ENCODE data around the gene ABT1.

Gene ABT1

GRCh38 chr6:26646074-26646473 lies 49.3 kb downstream of the ABT1 start:
- H3K27ac ChIP-seq (ENCODE audit: low read length), result no peak overlapping the region
- no peaks in the 10 kb centered on the region for H3K27me3 ChIP-seq (replicated peaks; ENCODE audit: insufficient read depth, low read length)
- H4K20me1 ChIP-seq (ENCODE audit: insufficient read depth, low read length), result no peaks in the 10 kb centered on the region
- no peaks in the 10 kb centered on the region for H3F3A ChIP-seq (ENCODE audit: insufficient read depth, low read length)
- H3K9me3 ChIP-seq (replicated peaks; ENCODE audit: insufficient read depth, low read length), result no peaks in the 10 kb centered on the region; the same call in 1 of the 2 replicates
- no peak for TF ChIP-seq EZH2 (optimal IDR thresholded peaks at IDR 0.05; ENCODE audit: low read depth, low read length)
- TF ChIP-seq EZH2phosphoT487 (IDR thresholded peaks at IDR 0.05; ENCODE audit: low read length), result no peak
- TF ChIP-seq, protein P1, sequence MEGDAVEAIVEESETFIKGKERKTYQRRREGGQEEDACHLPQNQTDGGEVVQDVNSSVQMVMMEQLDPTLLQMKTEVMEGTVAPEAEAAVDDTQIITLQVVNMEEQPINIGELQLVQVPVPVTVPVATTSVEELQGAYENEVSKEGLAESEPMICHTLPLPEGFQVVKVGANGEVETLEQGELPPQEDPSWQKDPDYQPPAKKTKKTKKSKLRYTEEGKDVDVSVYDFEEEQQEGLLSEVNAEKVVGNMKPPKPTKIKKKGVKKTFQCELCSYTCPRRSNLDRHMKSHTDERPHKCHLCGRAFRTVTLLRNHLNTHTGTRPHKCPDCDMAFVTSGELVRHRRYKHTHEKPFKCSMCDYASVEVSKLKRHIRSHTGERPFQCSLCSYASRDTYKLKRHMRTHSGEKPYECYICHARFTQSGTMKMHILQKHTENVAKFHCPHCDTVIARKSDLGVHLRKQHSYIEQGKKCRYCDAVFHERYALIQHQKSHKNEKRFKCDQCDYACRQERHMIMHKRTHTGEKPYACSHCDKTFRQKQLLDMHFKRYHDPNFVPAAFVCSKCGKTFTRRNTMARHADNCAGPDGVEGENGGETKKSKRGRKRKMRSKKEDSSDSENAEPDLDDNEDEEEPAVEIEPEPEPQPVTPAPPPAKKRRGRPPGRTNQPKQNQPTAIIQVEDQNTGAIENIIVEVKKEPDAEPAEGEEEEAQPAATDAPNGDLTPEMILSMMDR (IDR thresholded peaks at IDR 0.05; ENCODE audit: low read length), result no peak
- no peak overlapping the region for H2AFZ ChIP-seq (ENCODE audit: low read length)
- H3K4me2 ChIP-seq (ENCODE audit: low read depth, low read length), result no peak overlapping the region
- H3K4me3 ChIP-seq (ENCODE audit: low read length), result no peak overlapping the region
- DNase-seq, result no peak
- H3K79me2 ChIP-seq (ENCODE audit: low read length), result peaks cover 54% of the 10 kb centered on the region
- H3K4me1 ChIP-seq (ENCODE audit: low read length), result no peaks in the 10 kb centered on the region
- peaks cover 16% of the 10 kb centered on the region for H3K36me3 ChIP-seq (replicated peaks; ENCODE audit: insufficient read depth, low read length)
- no peak overlapping the region for H3K9ac ChIP-seq (ENCODE audit: low read length)
- no peaks in the 10 kb centered on the region for H3K9me2 ChIP-seq (replicated peaks; ENCODE audit: insufficient read depth, low read length)

All from MM.1S (cell line).